Natural killer cell (primary cell): Measurements from ENCODE around the gene SS18. TPM values are rescaled to one million over a fixed set of nuclear protein-coding genes. Genes with fewer than 3 reads are reported as not detected.
"Not testable (repeated sequence)": the region's sequence is repeated elsewhere in the genome, so short reads cannot be mapped to it uniquely, and the experiment has no call there.

Experiments
- ATAC-seq, 3 donors: fragments of 150-1000 bp in 2 of 3; fragments of 200-7000 bp in 1 of 3; cut with Tn5 transposase; 1 replicate in 1 of 3; 2 replicates in 2 of 3; pipeline ENCODE4 v1.10.0; 2021; ENCODE audit warnings: mild to moderate bottlenecking in 2 of 3, moderate library complexity in 2 of 3
- DNase-seq, 2 donors: peaks; one replicate each; pipeline versions ENCODE4 v3.0.0 to v3.0.0-alpha.2; 2013 to 2021; ENCODE audit warnings: mixed read lengths in 1 of 2
- H3K27ac ChIP-seq: one replicate; pipeline ENCODE4 v1.5.1; 2013; ENCODE audit warnings: mild to moderate bottlenecking, low read length
- H3K27me3 ChIP-seq: one replicate; pipeline ENCODE4 v1.6.1; 2013; ENCODE audit warnings: low read length; ENCODE audit not compliant: control insufficient read depth, insufficient read depth
- H3K36me3 ChIP-seq: one replicate; pipeline ENCODE4 v1.6.1; 2013; ENCODE audit warnings: low read length; ENCODE audit not compliant: control insufficient read depth, insufficient read depth
- H3K4me1 ChIP-seq: one replicate; pipeline ENCODE4 v1.6.1; 2013; ENCODE audit warnings: low read length; ENCODE audit not compliant: control insufficient read depth, insufficient read depth
- H3K4me3 ChIP-seq: one replicate; pipeline ENCODE4 v1.5.1; 2013; ENCODE audit warnings: low read length
- H3K9me3 ChIP-seq: one replicate; pipeline ENCODE4 v1.6.1; 2013; ENCODE audit warnings: low read length; ENCODE audit not compliant: control insufficient read depth, insufficient read depth
- H3K27ac Mint-ChIP-seq, 2 donors: one replicate each; pipeline ENCODE4 v1.8.0; 2022; ENCODE audit warnings: mild to moderate bottlenecking in 2 of 2, mixed read lengths in 2 of 2, moderate library complexity in 1 of 2
- H3K27me3 Mint-ChIP-seq, 2 donors: one replicate each; pipeline ENCODE4 v1.8.0; 2022; ENCODE audit warnings: low read depth in 2 of 2, mixed read lengths in 2 of 2
- H3K36me3 Mint-ChIP-seq: one replicate; pipeline ENCODE4 v1.8.0; 2022; ENCODE audit warnings: mixed read lengths
- H3K4me1 Mint-ChIP-seq, 2 donors: one replicate each; pipeline ENCODE4 v1.8.0; 2022; ENCODE audit warnings: mixed read lengths in 2 of 2
- H3K4me3 Mint-ChIP-seq: one replicate; pipeline ENCODE4 v1.8.0; 2022; ENCODE audit warnings: mild to moderate bottlenecking, moderate library complexity, mixed read lengths
- H3K9me3 Mint-ChIP-seq, 2 donors: one replicate each; pipeline ENCODE4 v1.8.0; 2022; ENCODE audit warnings: mixed read lengths in 2 of 2
- CTCF ChIP-seq: fragments of 200-600 bp; IDR thresholded peaks from one replicate; pipeline ENCODE4 v1.8.0; 2022; ENCODE audit warnings: antibody characterized with exemption
- WGBS: methylation state at CpG from one replicate; pipeline ENCODE4 v1.1.7; 2013; ENCODE audit warnings: missing lambda C conversion rate; ENCODE audit not compliant: insufficient coverage; 5-methylcytosine and 5-hydroxymethylcytosine counted together
- intact Hi-C: fragments of 100-400 bp; cut with micrococcal nuclease; formaldehyde crosslinking; loops from one replicate; pipeline ENCODE4 v1.14.2; 2022
- total RNA-seq, 4 donors: library from RNA; stranded (reverse); fragments of 120-200 nt in 1 of 4; gene quantifications; one replicate each; pipeline versions ENCODE4 v1.2.3 to v1.2.4, GENCODE V29; 2013 to 2022

Gene SS18
- total RNA-seq, 3 donors from 2014 or later (not counting 1 experiment from before 2014, with no cell fraction given), result 72.2 to 92.2 (median 77.7) TPM

- Histone ChIP-seq H3K4me3 (peak within 1 kb of the TSS; percentile 22), H3K36me3 (no peaks in the 10 kb centered on the region), H3K9me3 (no peaks in the 10 kb centered on the region), H3K27ac (peak within 1 kb of the TSS; percentile 23), H3K4me1 (no peaks in the 10 kb centered on the region), H3K27me3 (no peaks in the 10 kb centered on the region)
- peaks cover 0 to 11% of the 10 kb centered on the region in 2 donors for H3K4me1 Mint-ChIP-seq
- TF ChIP-seq CTCF, result no peak
- peak within 1 kb of the TSS; percentile 21 to 82 for H3K27ac Mint-ChIP-seq
- intact Hi-C loops, result no loop called here
- H3K36me3 Mint-ChIP-seq, result no peaks in the 10 kb centered on the region
- H3K9me3 Mint-ChIP-seq, result no peaks in the 10 kb centered on the region
- peak within 1 kb of the TSS; percentile 80 for H3K4me3 Mint-ChIP-seq
- 76% methylated on average over 31 of the region's 31 CpGs for WGBS
- no peaks in the 10 kb centered on the region for H3K27me3 Mint-ChIP-seq
- peak; percentile 21 to 80 for DNase-seq
- ATAC-seq, result peak; percentile 41 to 89 (median 75)
Observed at GRCh38 chr18:26133652-26134051, 43.2 kb upstream of the SS18 start, which contains the start of gene PSMA8. Gene PSMA8, plus strand, starts transcription at chr18:26133869. Its CDS starts 97 bp downstream, at chr18:26133966.

DNA sequence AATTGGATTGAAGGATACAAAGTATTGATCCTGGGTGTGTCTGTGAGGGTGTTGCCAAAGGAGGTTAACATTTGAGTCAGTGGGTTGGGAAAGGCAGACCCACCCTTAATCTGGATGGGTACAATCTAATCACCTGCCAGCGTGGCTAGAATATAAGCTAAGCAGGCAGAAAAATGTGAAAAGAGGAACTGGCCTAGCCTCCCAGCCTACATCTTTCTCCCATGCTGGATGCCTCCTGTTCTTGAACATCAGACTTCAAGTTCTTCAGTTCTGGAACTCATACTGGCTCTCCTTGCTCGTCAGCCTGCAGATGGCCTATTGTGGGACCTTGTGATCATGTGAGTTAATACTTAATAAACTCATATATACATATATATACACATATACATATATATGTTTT is 37.8 kb upstream of the SS18 start:
- H3K9me3 Mint-ChIP-seq, H3K27ac ChIP-seq, intact Hi-C loops, H3K4me3 Mint-ChIP-seq, H3K36me3 ChIP-seq, H3K4me1 Mint-ChIP-seq, H3K27ac Mint-ChIP-seq, H3K27me3 ChIP-seq, ATAC-seq, H3K4me1 ChIP-seq, DNase-seq, H3K4me3 ChIP-seq, H3K9me3 ChIP-seq, H3K36me3 Mint-ChIP-seq: not testable (repeated sequence)
- 78% methylated on average over 1 of the region's 2 CpGs for WGBS
- peaks cover 3 to 10% of the 10 kb centered on the region in 2 donors for H3K27me3 Mint-ChIP-seq

- no peak for ATAC-seq
- Histone ChIP-seq H3K9me3 (no peaks in the 10 kb centered on the region), H3K27ac (no peak overlapping the region), H3K4me3 (no peak overlapping the region), H3K27me3 (no peaks in the 10 kb centered on the region), H3K36me3 (no peaks in the 10 kb centered on the region), H3K4me1 (no peaks in the 10 kb centered on the region)
- Mint-ChIP-seq H3K9me3 (no peaks in the 10 kb centered on the region), H3K27me3 (peaks cover 3 to 15% of the 10 kb centered on the region in 2 donors), H3K27ac (no peak overlapping the region), H3K4me3 (no peak overlapping the region), H3K4me1 (peaks cover 0 to 6% of the 10 kb centered on the region in 2 donors), H3K36me3 (no peaks in the 10 kb centered on the region)
- WGBS, result 81% methylated on average over 5 of the region's 5 CpGs
- no peak for DNase-seq
- intact Hi-C loops, result no loop called here
- TF ChIP-seq CTCF, result no peak
Observed at GRCh38 chr18:26127786-26128185, 37.4 kb upstream of the SS18 start.

GRCh38 chr18:26121994-26122393 is 31.6 kb upstream of the SS18 start:
- Mint-ChIP-seq H3K4me1 (peaks cover 13% of the 10 kb centered on the region in 2 donors), H3K27me3 (peaks cover 19 to 39% of the 10 kb centered on the region in 2 donors)
- ATAC-seq, H3K4me1 ChIP-seq, H3K27ac Mint-ChIP-seq, H3K9me3 ChIP-seq, H3K4me3 ChIP-seq, H3K36me3 Mint-ChIP-seq, H3K4me3 Mint-ChIP-seq, H3K36me3 ChIP-seq, H3K9me3 Mint-ChIP-seq, DNase-seq, H3K27me3 ChIP-seq, H3K27ac ChIP-seq, intact Hi-C loops: not testable (repeated sequence)
- 91% methylated on average over 2 of the region's 2 CpGs for WGBS
